ENCODE results near the gene LRIT2. TPM values are rescaled to one million over a fixed set of nuclear protein-coding genes. Genes with fewer than 3 reads are reported as not detected.
A peak's percentile ranks its signal among the peaks of the same experiment; 100 is the strongest.

LRIT2 gene, protein sequence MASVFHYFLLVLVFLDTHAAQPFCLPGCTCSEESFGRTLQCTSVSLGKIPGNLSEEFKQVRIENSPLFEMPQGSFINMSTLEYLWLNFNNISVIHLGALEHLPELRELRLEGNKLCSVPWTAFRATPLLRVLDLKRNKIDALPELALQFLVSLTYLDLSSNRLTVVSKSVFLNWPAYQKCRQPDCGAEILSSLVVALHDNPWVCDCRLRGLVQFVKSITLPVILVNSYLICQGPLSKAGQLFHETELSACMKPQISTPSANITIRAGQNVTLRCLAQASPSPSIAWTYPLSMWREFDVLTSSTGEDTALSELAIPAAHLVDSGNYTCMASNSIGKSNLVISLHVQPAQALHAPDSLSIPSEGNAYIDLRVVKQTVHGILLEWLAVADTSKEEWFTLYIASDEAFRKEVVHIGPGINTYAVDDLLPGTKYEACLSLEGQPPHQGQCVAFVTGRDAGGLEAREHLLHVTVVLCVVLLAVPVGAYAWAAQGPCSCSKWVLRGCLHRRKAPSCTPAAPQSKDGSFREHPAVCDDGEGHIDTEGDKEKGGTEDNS
- polyA plus RNA-seq (not detected in 2 replicates), polyA minus RNA-seq (not detected in 2 replicates)

GRCh38 chr10:84225427-84226173, at the start of gene LRIT2:
Gene LRIT2 (minus strand): TSS chr10:84225544. CDS start chr10:84225520, 24 bp downstream.
- Histone ChIP-seq H3K9ac (ENCODE audit: low read length) (no peak within 1 kb of the TSS), H3K4me2 (ENCODE audit: low read length) (no peak within 1 kb of the TSS), H3K4me3 (ENCODE audit: low read length) (no peak within 1 kb of the TSS), H3F3A (ENCODE audit: insufficient read depth, low read length, poor library complexity, severe bottlenecking) (no peaks in the 10 kb centered on the region), H3K27ac (ENCODE audit: low read length) (no peak within 1 kb of the TSS), H2AFZ (ENCODE audit: low read depth, low read length) (no peak within 1 kb of the TSS), H4K20me1 (ENCODE audit: insufficient read depth) (no peaks in the 10 kb centered on the region), H3K27me3 (ENCODE audit: insufficient read depth, low read depth, low read length) (no peaks in the 10 kb centered on the region), H3K9me2 (ENCODE audit: insufficient read depth, low read length) (no peaks in the 10 kb centered on the region), H3K9me3 (ENCODE audit: low read length) (no peaks in the 10 kb centered on the region), H3K79me2 (replicated peaks; ENCODE audit: insufficient read depth, low read length) (no peaks in the 10 kb centered on the region), H3K36me3 (ENCODE audit: insufficient read depth, low read length) (no peaks in the 10 kb centered on the region)
- no peak for TF ChIP-seq MXI1 (conservative IDR thresholded peaks at IDR 0.05; ENCODE audit: poor library complexity, severe bottlenecking)
- TF ChIP-seq POLR2AphosphoS5 (IDR thresholded peaks at IDR 0.05): peak; percentile 55

- no peak overlapping the region for H3K4me3 ChIP-seq (ENCODE audit: low read length)
- no peaks in the 10 kb centered on the region for H3K9me3 ChIP-seq (ENCODE audit: low read length)
- H3K36me3 ChIP-seq (ENCODE audit: insufficient read depth, low read length): no peaks in the 10 kb centered on the region
- no peaks in the 10 kb centered on the region for H3K9me2 ChIP-seq (ENCODE audit: insufficient read depth, low read length)
- H3K79me2 ChIP-seq (replicated peaks; ENCODE audit: insufficient read depth, low read length): no peaks in the 10 kb centered on the region
- no peak overlapping the region for H3K27ac ChIP-seq (ENCODE audit: low read length)
- H3K9ac ChIP-seq (ENCODE audit: low read length): no peak overlapping the region
- no peak overlapping the region for H3K4me2 ChIP-seq (ENCODE audit: low read length)
- no peaks in the 10 kb centered on the region for H3F3A ChIP-seq (ENCODE audit: insufficient read depth, low read length, poor library complexity, severe bottlenecking)
- TF ChIP-seq SMC3 (conservative IDR thresholded peaks at IDR 0.05; ENCODE audit: poor library complexity) (no peak), RAD21 (conservative IDR thresholded peaks at IDR 0.05) (no peak)
- no peaks in the 10 kb centered on the region for H3K27me3 ChIP-seq (ENCODE audit: insufficient read depth, low read depth, low read length)
- H4K20me1 ChIP-seq (ENCODE audit: insufficient read depth): no peaks in the 10 kb centered on the region
- no peak overlapping the region for H2AFZ ChIP-seq (ENCODE audit: low read depth, low read length)
Measured at GRCh38 chr10:84270708-84271107, 45.4 kb upstream of the LRIT2 start.

DNA sequence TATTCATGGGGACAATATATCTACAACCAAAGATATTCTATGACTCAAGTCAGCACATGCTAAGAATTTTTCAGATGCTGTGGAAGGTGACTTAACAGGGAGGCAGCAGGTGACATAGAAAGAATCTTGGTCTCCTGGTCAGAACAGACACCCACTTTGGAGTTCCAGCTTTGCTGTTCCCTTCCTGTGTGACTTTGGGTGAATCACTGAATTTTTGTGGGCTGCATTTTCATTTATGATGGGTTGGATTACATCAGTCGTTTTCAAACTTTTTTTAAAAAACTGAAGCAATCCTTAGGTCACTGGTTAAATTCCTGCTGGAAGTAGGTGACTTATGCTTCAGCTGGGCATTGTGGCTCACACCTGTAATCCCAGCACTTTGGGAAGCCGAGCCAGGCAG, 44.4 kb upstream of the LRIT2 start:
- Histone ChIP-seq H3K9ac (ENCODE audit: low read length) (no peak overlapping the region), H3K9me3 (ENCODE audit: low read length) (no peaks in the 10 kb centered on the region), H4K20me1 (ENCODE audit: insufficient read depth) (no peaks in the 10 kb centered on the region), H3K4me3 (ENCODE audit: low read length) (no peak overlapping the region), H3K9me2 (ENCODE audit: insufficient read depth, low read length) (no peaks in the 10 kb centered on the region), H3F3A (ENCODE audit: insufficient read depth, low read length, poor library complexity, severe bottlenecking) (no peaks in the 10 kb centered on the region), H3K36me3 (ENCODE audit: insufficient read depth, low read length) (no peaks in the 10 kb centered on the region), H2AFZ (ENCODE audit: low read depth, low read length) (no peak overlapping the region), H3K79me2 (replicated peaks; ENCODE audit: insufficient read depth, low read length) (no peaks in the 10 kb centered on the region), H3K27ac (ENCODE audit: low read length) (no peak overlapping the region), H3K4me2 (ENCODE audit: low read length) (no peak overlapping the region), H3K27me3 (ENCODE audit: insufficient read depth, low read depth, low read length) (no peaks in the 10 kb centered on the region)
- TF ChIP-seq POLR2AphosphoS5 (IDR thresholded peaks at IDR 0.05): no peak
- no peak for TF ChIP-seq RAD21 (conservative IDR thresholded peaks at IDR 0.05)
- TF ChIP-seq, protein P1, sequence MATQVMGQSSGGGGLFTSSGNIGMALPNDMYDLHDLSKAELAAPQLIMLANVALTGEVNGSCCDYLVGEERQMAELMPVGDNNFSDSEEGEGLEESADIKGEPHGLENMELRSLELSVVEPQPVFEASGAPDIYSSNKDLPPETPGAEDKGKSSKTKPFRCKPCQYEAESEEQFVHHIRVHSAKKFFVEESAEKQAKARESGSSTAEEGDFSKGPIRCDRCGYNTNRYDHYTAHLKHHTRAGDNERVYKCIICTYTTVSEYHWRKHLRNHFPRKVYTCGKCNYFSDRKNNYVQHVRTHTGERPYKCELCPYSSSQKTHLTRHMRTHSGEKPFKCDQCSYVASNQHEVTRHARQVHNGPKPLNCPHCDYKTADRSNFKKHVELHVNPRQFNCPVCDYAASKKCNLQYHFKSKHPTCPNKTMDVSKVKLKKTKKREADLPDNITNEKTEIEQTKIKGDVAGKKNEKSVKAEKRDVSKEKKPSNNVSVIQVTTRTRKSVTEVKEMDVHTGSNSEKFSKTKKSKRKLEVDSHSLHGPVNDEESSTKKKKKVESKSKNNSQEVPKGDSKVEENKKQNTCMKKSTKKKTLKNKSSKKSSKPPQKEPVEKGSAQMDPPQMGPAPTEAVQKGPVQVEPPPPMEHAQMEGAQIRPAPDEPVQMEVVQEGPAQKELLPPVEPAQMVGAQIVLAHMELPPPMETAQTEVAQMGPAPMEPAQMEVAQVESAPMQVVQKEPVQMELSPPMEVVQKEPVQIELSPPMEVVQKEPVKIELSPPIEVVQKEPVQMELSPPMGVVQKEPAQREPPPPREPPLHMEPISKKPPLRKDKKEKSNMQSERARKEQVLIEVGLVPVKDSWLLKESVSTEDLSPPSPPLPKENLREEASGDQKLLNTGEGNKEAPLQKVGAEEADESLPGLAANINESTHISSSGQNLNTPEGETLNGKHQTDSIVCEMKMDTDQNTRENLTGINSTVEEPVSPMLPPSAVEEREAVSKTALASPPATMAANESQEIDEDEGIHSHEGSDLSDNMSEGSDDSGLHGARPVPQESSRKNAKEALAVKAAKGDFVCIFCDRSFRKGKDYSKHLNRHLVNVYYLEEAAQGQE (IDR thresholded peaks at IDR 0.05; ENCODE audit: borderline replicate concordance): no peak
- TF ChIP-seq EZH2 (IDR thresholded peaks at IDR 0.05; ENCODE audit: borderline replicate concordance, insufficient read depth, low read length, poor library complexity, severe bottlenecking): no peak
- no peak for TF ChIP-seq MXI1 (conservative IDR thresholded peaks at IDR 0.05; ENCODE audit: poor library complexity, severe bottlenecking)
- no peak for TF ChIP-seq SMC3 (conservative IDR thresholded peaks at IDR 0.05; ENCODE audit: poor library complexity)
- no peak for TF ChIP-seq TAF1 (IDR thresholded peaks at IDR 0.05; ENCODE audit: low read depth)
- no peak for TF ChIP-seq CTCF (IDR thresholded peaks at IDR 0.05; ENCODE audit: poor library complexity, severe bottlenecking)
- no peak for TF ChIP-seq EP300 (conservative IDR thresholded peaks at IDR 0.05; ENCODE audit: poor library complexity, severe bottlenecking)

All from neural cell (in vitro differentiated cells).